Femur (tissue), 1 donor: ENCODE results near the gene TTC9.

ENCODE experiments used
- DNase-seq: peaks from one replicate; pipeline ENCODE4 v3.0.0-alpha.2; 2017

The TTC9 gene

GRCh38 chr14:70718383-70719118 lies 76.8 kb downstream of the TTC9 start:
- no peak for DNase-seq

- no peak for DNase-seq
Observed at GRCh38 chr14:70721542-70721941, 79.8 kb downstream of the TTC9 start.

GRCh38 chr14:70722418-70722817 lies 80.7 kb downstream of the TTC9 start:
- no peak for DNase-seq

GRCh38 chr14:70723276-70723675 lies 81.6 kb downstream of the TTC9 start:
- DNase-seq: no peak

GRCh38 chr14:70724110-70724509 lies 82.4 kb downstream of the TTC9 start:
- no peak for DNase-seq

GRCh38 chr14:70724944-70725343 lies 83.2 kb downstream of the TTC9 start:
- DNase-seq: no peak
